ENCODE data around the gene MYOC.
A peak's percentile ranks its signal among the peaks of the same experiment; 100 is the strongest.
"Not testable (repeated sequence)": the region's sequence is repeated elsewhere in the genome, so short reads cannot be mapped to it uniquely, and the experiment has no call there.

Gene MYOC

GRCh38 chr1:171652234-171652822, at the start of gene MYOC:
TSS of gene MYOC (minus strand) at chr1:171652688. CDS start at chr1:171652611, 77 bp downstream.
- DNase-seq, result no peak

- DNase-seq, result no peak
Observed at GRCh38 chr1:171699531-171699930, 47.0 kb upstream of the MYOC start.

GRCh38 chr1:171695772-171696171, 43.3 kb upstream of the MYOC start:
- DNase-seq, result not testable (repeated sequence)

GRCh38 chr1:171693541-171693940, 41.1 kb upstream of the MYOC start:
- not testable (repeated sequence) for DNase-seq

GRCh38 chr1:171683870-171684269, 31.4 kb upstream of the MYOC start:
- DNase-seq, result no peak

GRCh38 chr1:171680339-171680738, 27.9 kb upstream of the MYOC start:
- no peak for DNase-seq

GRCh38 chr1:171676823-171677222, 24.3 kb upstream of the MYOC start:
- no peak for DNase-seq

DNA sequence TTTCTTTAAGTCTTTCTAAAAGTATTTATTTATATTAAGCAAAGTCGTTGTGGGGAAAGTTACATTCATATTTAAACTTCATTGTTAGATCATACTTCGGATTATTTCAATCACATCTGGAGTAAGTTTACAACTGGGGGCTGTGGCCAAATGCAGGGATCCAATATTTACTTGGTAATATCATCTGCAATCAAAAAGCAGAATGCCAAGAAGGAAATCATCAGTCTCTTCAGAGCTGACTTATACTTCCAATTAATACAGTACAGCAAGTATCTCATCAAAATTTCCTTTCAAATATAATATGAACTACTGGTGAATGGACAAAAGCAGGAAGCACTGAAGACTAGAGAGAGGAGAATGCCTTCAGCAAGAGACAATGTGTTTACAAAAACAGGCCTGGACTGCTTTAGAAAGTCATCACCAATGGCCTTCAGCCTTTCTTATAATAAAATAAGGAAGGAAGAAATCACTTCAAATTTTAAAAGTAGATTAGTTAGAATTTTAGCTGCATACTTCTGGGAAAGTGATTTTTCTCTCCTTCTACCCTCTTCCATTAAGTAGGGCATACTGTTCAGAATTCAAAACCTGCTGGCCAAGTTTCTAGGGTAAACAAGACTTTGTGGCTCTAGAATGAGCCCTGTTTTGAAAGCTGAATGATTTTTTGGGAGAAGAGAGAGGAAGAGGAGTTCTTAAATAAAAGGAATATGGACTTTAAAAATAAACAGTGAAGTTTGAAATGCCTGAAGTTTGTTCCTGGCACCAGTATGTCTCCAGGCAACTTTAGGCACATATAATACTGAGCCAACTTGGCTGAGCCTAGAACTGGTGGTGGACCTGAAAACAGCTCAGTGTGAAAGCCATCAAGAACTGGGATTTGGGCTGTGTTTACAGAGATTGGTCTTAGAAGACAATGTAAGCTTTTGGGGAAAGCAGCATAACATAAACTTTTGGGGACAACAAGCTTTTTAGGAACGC, 22.2 kb upstream of the MYOC start:
- DNase-seq, result no peak

- no peak for DNase-seq
Observed at GRCh38 chr1:171670739-171671138, 18.3 kb upstream of the MYOC start.

GRCh38 chr1:171668372-171668771, 15.9 kb upstream of the MYOC start:
- no peak for DNase-seq

GRCh38 chr1:171666114-171666769, 13.8 kb upstream of the MYOC start:
- no peak for DNase-seq

DNA sequence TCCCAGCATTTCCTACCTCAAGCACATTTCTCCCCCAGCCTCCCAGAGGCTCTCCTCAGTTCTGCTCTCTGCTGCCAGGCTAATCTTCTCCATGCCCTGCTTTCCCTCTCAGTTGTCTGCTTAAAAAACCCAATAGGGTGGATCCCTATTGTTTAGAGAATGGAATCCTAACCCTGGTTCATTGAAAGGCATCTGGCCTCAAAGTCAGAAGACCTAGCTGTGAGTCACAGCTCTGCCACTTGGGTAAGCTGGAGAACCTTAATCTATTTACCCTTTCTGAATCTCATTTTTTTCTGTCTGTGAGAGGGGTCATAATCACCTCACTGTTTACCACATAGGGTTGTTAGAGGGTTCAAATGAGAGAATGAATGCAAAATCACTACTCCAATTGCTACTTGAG, 12.5 kb upstream of the MYOC start:
- no peak for DNase-seq

GRCh38 chr1:171663854-171664575, 11.5 kb upstream of the MYOC start:
- DNase-seq, result no peak

DNA sequence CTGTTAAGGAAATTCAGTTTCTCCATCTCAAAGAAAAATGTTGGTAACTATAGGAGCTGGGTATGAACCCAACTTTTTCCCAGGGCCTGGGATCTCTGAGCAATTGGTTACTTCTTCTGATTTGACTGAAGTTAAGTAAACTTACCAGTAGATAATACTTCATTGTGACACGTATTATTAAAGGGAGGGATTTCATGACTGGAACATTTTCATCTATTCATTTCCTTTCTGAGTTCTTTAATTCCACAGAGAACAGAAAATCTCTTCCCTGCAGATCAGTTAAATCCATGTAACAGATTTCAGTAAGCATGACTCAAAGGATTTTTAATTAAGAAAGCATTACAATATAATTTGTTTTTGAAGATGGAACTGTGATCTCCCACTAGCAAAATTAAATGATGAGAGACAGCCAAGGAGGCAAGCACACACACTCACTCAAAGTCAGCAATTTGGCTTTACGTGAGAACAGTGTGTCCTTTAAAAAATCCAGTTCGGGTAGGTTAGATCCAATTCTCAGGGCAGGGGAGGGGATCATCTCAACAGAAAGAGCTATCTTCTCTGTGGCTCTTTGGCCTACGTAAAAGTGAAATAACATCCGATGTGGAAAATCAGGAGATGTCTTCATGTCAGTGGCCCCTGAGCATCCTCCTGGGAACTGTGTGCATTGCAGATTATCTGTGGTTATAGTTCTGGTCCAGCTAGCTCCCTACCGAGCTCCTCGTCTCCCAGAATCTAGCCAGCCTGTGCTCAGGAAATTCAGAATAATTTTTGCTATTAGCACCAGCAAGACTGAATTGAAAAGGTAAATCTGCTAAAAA, 10.8 kb upstream of the MYOC start:
- no peak for DNase-seq

DNA sequence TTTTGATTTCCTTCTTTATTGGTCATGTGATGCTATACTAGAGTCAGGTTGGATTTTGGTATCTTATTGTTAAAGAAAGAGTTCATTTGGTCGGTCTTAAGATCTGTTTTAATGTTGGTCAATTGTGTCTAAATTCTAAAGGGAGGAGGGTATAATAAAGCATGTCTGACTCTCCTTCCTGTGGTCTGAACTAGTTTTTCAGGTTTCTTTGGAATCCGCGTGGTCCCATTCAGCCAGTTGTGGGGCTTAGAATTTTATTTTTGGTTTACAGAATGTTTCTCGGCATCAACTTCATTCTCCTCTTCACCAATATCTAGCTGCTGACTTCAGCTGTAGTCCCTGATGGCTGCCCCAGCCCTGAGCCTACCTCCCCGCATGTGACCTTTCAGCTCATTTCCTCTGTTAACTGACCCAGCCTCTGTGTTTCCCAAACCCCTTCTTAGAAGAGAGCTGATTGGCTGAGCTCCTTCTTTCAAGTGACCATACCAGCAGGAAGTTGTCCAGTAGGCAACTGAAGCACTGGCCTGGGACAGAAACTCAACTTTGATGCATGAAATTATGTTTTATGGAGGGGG, 8.7 kb upstream of the MYOC start:
- DNase-seq, result no peak

DNA sequence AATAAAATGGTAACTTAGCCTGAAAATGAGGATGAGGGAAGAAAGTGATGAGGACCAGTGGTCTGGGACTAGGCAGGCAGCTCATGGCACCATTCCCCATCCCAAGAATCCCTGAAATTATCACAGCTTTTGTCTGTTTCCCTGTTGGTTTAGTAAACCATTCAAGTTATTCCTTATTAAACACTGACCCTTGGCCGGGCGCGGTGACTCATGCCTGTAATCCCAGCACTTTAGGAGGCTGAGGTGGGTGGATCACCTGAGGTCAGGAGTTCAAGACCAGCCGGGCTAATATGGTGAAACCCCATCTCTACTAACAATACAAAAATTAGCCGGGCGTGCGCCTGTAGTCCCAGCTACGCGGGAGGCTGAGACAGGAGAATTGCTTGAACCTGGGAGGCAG, 3.7 kb upstream of the MYOC start:
- not testable (repeated sequence) for DNase-seq

DNA sequence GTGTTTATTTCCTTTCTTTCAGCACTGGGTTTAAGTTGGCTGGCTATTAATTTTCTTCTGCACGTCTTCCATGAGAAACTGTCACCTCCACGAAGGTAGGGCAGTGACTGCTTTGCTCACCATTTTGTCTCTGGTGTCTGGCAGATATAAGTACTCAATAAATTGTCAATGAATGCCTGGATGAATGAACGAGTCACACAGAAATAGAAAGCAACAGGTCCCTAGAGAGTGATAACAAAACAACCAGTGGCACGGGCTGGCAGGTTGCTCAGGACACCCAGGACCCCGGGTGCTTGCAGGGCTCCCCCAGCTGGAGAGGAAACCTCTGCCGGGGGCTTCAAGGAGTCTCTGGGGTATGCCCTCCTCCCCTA, 3.2 kb upstream of the MYOC start:
- DNase-seq, result no peak

DNA sequence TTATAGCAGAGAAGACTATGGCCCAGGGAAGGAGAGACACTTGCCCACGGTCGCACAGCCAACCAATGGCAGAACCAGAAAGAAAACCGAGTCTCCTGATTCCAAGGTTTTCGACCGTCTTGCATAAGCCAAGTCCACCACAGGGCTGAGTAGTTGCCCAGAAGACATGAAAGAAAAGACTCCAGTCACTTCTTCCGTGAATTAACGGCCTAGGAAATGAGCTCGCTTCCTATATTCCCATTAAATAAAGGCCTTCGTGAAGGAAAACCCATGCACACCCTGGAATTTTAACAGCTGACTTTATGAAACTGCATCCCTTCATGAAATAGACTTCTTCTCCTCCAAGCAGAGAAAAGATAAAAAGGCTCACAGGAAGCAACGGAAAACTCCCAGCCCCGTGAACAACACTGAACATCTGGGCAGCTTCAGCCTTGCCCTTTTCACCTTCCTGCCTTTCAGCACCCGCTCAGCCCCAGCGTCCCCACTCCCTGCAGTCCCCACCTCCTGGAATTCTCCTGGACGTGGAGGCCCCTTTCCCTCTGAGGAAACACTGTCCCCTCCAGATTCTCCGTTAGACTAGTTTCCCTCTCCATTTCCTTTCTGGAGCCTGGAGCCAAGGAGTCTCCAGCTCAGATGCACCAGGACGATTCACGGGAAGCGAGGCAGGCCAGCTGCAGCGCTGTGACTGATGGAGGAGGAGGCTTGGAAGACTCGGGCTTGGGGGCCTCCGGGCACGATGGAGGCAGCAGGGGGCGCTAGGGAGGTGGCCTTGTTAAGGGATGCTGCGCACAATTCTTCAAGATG, 2.7 kb upstream of the MYOC start:
- peak; percentile 67 to 71 for DNase-seq

GRCh38 chr1:171654201-171654941, 1.9 kb upstream of the MYOC start:
- DNase-seq, result no peak

GRCh38 chr1:171653796-171654195, 1.3 kb upstream of the MYOC start:
- DNase-seq, result no peak

Measured in activated CD4-positive, alpha-beta T cell treated with anti-CD3 and anti-CD28 coated beads, Interleukin-2, amount 50 U/mL, for 4 hours (primary cell).